ENCODE measurements around the gene ZNF559.

DNA sequence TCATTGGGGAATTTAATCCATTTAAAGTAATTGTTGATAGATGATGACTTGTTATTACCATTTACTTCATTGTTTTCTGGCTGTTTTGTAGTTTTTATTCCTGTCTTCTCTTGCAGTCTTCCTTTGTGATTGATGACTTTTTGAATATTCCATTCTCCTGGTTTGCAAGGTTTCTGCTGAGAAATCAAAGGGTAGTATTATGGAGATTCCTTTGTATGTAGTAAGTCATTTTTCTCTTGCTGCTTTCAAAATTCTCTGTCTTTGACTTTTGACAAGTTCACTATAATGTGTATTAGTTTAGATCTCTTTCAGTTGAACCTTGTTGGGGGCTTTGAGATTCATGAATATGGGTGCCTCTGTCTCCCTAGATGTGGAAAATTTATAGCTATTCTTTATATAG lies 6.0 kb downstream of the ZNF559 start:
- TF ChIP-seq, protein P1, sequence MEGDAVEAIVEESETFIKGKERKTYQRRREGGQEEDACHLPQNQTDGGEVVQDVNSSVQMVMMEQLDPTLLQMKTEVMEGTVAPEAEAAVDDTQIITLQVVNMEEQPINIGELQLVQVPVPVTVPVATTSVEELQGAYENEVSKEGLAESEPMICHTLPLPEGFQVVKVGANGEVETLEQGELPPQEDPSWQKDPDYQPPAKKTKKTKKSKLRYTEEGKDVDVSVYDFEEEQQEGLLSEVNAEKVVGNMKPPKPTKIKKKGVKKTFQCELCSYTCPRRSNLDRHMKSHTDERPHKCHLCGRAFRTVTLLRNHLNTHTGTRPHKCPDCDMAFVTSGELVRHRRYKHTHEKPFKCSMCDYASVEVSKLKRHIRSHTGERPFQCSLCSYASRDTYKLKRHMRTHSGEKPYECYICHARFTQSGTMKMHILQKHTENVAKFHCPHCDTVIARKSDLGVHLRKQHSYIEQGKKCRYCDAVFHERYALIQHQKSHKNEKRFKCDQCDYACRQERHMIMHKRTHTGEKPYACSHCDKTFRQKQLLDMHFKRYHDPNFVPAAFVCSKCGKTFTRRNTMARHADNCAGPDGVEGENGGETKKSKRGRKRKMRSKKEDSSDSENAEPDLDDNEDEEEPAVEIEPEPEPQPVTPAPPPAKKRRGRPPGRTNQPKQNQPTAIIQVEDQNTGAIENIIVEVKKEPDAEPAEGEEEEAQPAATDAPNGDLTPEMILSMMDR (IDR thresholded peaks at IDR 0.05) = no peak
- TF ChIP-seq POLR2A (IDR thresholded peaks at IDR 0.05) = no peak

Measured in uterus (tissue), 2 donors.